HUES64 (cell line): Measurements from ENCODE around the gene SOD2.
"Not testable (repeated sequence)": the region's sequence is repeated elsewhere in the genome, so short reads cannot be mapped to it uniquely, and the experiment has no call there.

Source experiments
- H3K27ac ChIP-seq: 2 replicates; pipeline ENCODE4 v1.7.0; 2013; ENCODE audit warnings: low read depth, low read length, inconsistent platforms
- H3K27me3 ChIP-seq: 2 replicates; pipeline ENCODE4 v1.6.1; 2013; ENCODE audit warnings: mild to moderate bottlenecking, low read length; ENCODE audit not compliant: insufficient read depth
- H3K36me3 ChIP-seq: 2 replicates; pipeline ENCODE4 v1.6.1; 2013; ENCODE audit warnings: mild to moderate bottlenecking, low read length; ENCODE audit not compliant: insufficient read depth
- H3K4me1 ChIP-seq: 2 replicates; pipeline ENCODE4 v1.6.1; 2013; ENCODE audit warnings: mild to moderate bottlenecking, low read length, moderate library complexity; ENCODE audit not compliant: insufficient read depth
- H3K4me3 ChIP-seq: 2 replicates; pipeline ENCODE4 v1.5.1; 2013; ENCODE audit warnings: mild to moderate bottlenecking, low read length, moderate library complexity
- H3K9ac ChIP-seq: 2 replicates; pipeline ENCODE4 v1.6.1; 2013; ENCODE audit warnings: mild to moderate bottlenecking, low read depth, low read length
- H3K9me3 ChIP-seq: 2 replicates; pipeline ENCODE4 v1.6.1; 2013; ENCODE audit warnings: low read depth, low read length; ENCODE audit not compliant: insufficient read depth
- WGBS: fragments of 150-250, 120-280 bp; methylation state at CpG from one replicate; pipeline ENCODE4 v1.1.7; 2013; ENCODE audit warnings: missing lambda C conversion rate; 5-methylcytosine and 5-hydroxymethylcytosine counted together

SOD2 gene

GRCh38 chr6:159682295-159682694, 10.7 kb downstream of the SOD2 start:
- H3K36me3 ChIP-seq: peaks cover 74% of the 10 kb centered on the region
- no peak overlapping the region for H3K4me3 ChIP-seq
- no peaks in the 10 kb centered on the region for H3K9me3 ChIP-seq
- no peaks in the 10 kb centered on the region for H3K27me3 ChIP-seq
- H3K27ac ChIP-seq: no peak overlapping the region
- 93% methylated on average over 3 of the region's 3 CpGs for WGBS
- H3K9ac ChIP-seq: no peak overlapping the region
- H3K4me1 ChIP-seq: no peaks in the 10 kb centered on the region

DNA sequence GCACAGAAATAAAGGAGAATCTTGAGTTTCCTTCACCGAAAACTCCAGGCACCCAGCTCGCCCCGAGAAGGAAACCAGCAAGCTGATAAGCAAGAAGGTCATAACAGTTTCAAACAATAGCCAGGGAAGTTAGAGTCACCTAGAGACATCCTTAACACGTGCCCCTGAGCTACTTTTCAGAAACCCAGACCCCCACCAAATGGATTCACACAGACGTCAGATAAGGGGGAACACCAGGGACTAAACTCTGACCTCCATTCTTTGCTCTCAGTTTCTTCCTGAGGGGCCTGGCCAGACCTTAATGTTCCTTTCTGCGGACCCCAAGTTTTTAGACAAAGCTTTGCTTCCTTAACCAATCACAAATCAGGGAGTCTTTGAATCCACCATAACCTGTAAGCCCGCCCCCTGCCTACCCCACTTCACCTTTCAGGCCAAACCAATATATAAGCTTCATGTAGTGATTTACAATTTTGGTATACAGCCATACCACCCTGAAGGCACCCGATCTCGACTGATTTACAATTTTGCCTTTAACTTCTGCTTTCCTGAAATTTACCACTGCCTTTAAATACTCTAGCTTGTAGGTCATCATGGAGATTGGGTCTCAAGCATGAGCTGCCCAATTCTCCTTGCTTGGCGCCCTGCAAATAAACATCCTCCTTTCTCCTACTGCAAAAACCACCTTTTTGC, 11.7 kb downstream of the SOD2 start:
- Histone ChIP-seq H3K36me3 (peaks cover 65% of the 10 kb centered on the region), H3K9me3 (no peaks in the 10 kb centered on the region), H3K27me3 (no peaks in the 10 kb centered on the region), H3K4me3 (no peak overlapping the region), H3K9ac (no peak overlapping the region), H3K27ac (no peak overlapping the region), H3K4me1 (no peaks in the 10 kb centered on the region)
- WGBS: 91% methylated on average over 10 of the region's 10 CpGs

- peaks cover 53% of the 10 kb centered on the region for H3K36me3 ChIP-seq
- no peak overlapping the region for H3K4me3 ChIP-seq
- no peaks in the 10 kb centered on the region for H3K27me3 ChIP-seq
- no peak overlapping the region for H3K9ac ChIP-seq
- 90% methylated on average over 3 of the region's 3 CpGs for WGBS
- no peak overlapping the region for H3K27ac ChIP-seq
- no peaks in the 10 kb centered on the region for H3K9me3 ChIP-seq
- H3K4me1 ChIP-seq: no peaks in the 10 kb centered on the region
These were observed 12.9 kb downstream of the SOD2 start for GRCh38 chr6:159680104-159680503.

- Histone ChIP-seq H3K9ac (no peak overlapping the region), H3K27me3 (no peaks in the 10 kb centered on the region), H3K27ac (no peak overlapping the region), H3K36me3 (peaks cover 47% of the 10 kb centered on the region), H3K4me1 (no peaks in the 10 kb centered on the region), H3K9me3 (no peaks in the 10 kb centered on the region), H3K4me3 (no peak overlapping the region)
- 91% methylated on average over 3 of the region's 5 CpGs for WGBS
These were observed 13.7 kb downstream of the SOD2 start for GRCh38 chr6:159679091-159680077.

DNA sequence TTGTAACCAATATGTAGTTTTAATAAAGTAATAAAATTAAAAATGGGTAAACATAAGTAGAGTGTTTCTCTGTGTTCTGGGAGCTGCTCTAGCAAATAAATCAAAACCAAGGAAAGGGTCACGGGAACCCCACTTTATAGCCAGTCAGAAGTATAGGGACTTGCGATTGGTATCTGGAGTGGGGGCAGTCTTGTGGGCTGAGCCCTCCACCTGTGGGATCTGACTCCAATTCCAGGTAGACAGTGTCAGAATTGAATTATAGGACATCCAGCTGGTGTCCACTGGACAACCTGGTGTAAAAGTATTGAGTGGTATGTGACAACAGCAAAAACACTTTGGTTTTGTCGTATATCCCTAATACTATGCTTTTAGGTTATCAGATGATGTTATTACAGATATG, 14.5 kb downstream of the SOD2 start:
- WGBS: 98% methylated on average over 3 of the region's 3 CpGs
- Histone ChIP-seq H3K27me3 (no peaks in the 10 kb centered on the region), H3K36me3 (peaks cover 39% of the 10 kb centered on the region), H3K4me3 (no peak overlapping the region), H3K27ac (no peak overlapping the region), H3K9ac (no peak overlapping the region), H3K4me1 (no peaks in the 10 kb centered on the region), H3K9me3 (no peaks in the 10 kb centered on the region)

DNA sequence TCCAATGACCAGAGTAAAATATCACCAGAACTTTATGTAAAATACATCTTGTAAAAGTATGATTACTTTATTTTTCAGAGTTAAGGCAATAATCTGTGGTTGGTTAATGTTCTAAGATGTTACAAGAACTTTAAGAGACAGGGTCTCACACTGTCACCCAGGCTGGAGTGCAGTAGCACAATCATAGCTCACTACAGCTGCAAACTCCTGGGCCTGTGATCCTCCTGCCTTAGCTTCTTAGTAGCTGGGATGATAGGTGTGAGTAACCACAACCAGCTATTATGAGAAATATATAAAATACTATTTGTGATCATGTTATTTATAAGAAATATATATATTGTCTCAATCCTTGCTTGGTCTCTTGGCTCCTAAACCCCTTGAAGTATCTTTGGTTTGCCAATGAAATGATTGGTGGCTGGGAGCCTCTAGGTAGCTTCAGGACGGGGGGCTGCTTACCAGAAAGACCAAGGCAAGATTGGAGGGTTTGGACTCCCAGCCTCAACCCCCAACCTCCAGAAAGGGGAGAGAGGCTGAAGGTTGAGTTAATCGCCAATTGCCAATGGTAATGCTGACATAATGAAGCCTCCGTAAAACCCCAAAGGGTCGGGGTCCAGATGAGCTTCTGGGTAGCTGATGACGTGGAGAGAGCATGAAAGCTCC, 15.4 kb downstream of the SOD2 start:
- Histone ChIP-seq H3K9ac (no peak overlapping the region), H3K4me1 (no peaks in the 10 kb centered on the region), H3K4me3 (no peak overlapping the region), H3K27me3 (no peaks in the 10 kb centered on the region), H3K36me3 (peaks cover 31% of the 10 kb centered on the region), H3K27ac (no peak overlapping the region), H3K9me3 (no peaks in the 10 kb centered on the region)
- 98% methylated on average over 5 of the region's 5 CpGs for WGBS

- H3K27ac ChIP-seq: no peak overlapping the region
- WGBS: 94% methylated on average over 6 of the region's 6 CpGs
- H3K9ac ChIP-seq: no peak overlapping the region
- no peaks in the 10 kb centered on the region for H3K9me3 ChIP-seq
- no peaks in the 10 kb centered on the region for H3K4me1 ChIP-seq
- H3K36me3 ChIP-seq: peaks cover 25% of the 10 kb centered on the region
- no peak overlapping the region for H3K4me3 ChIP-seq
- no peaks in the 10 kb centered on the region for H3K27me3 ChIP-seq
These were observed 16.0 kb downstream of the SOD2 start for GRCh38 chr6:159676890-159677505.

- not testable (repeated sequence) for H3K9me3 ChIP-seq, H3K4me3 ChIP-seq, H3K9ac ChIP-seq, H3K27me3 ChIP-seq, H3K27ac ChIP-seq, H3K4me1 ChIP-seq
- peaks cover 18% of the 10 kb centered on the region; the same call in 1 of the 2 replicates for H3K36me3 ChIP-seq
- WGBS: 100% methylated on average over 3 of the region's 4 CpGs
These were observed 16.8 kb downstream of the SOD2 start for GRCh38 chr6:159676236-159676635.

DNA sequence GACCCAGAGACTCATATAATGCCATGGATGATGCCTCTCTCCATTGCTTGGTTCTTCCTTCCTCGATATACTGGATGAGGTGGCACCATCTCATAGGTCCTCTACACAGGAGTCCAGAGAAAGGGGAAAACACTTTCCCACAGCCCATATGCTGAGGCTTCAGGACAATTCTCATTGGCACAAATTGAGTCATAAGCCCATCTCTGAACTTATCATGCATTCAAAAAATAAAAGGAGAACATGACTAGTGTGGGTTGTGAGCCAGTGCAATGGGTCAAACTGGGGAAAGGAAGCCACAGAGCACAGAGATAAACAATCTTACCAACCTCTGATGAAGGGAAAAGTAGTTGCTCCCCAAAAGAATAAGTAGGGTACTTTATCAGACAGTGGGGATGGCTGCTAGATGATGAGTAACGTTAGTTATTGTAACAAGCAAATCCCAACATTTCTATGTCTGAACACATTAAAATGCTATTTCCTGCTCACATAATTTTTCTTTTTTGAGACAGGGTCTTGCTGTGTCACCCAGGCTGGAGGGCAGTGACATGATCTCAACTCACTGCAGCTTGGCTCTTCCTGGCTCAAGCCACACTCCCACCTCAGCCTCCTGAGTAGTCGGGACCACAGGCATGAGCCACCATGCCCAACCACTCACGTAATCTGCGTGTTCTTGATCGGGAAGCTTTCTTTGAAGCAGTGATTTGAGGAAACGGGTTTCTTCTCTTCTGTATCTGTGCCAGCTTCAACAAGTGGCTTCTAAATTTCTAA, 27.0 kb downstream of the SOD2 start:
- Histone ChIP-seq H3K4me1 (no peaks in the 10 kb centered on the region), H3K27ac (no peak overlapping the region), H3K36me3 (0 out of 2 replicates have a peak, but pooled peaks cover 3% of the 10 kb centered on the region), H3K9ac (no peak overlapping the region), H3K4me3 (no peak overlapping the region), H3K27me3 (no peaks in the 10 kb centered on the region), H3K9me3 (peaks cover 20% of the 10 kb centered on the region)
- WGBS: 93% methylated on average over 7 of the region's 7 CpGs

DNA sequence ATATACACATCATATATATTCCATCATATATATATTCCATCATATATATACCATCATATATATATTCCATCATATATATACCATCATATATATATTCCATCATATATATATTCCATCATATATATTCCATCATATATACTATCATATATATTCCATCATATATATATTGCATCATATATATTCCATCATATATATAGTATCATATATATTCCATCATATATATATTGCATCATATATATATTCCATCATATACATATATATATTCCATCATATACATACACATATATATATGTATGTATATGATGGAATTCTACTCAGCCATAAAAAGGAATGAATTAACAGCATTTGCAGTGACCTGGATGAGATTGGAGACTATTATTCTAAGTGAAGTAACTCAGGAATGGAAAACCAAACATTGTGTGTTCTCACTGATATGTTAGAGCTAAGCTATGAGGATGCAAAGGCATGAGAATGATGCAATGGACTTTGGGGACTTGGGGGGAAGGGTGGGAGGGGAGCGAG, 29.6 kb downstream of the SOD2 start:
- not testable (repeated sequence) for H3K27me3 ChIP-seq, H3K36me3 ChIP-seq, H3K9ac ChIP-seq, H3K27ac ChIP-seq, H3K4me3 ChIP-seq, H3K4me1 ChIP-seq, H3K9me3 ChIP-seq
- WGBS: 100% methylated on average over 1 of the region's 1 CpG
